Peyer's patch (tissue), 4 donors: Measurements from ENCODE around the gene NEMP2. TPM values are rescaled to one million over a fixed set of nuclear protein-coding genes. Genes with fewer than 3 reads are reported as not detected.

Experiments
- DNase-seq, 3 donors: peaks; one replicate each; pipeline ENCODE4 v3.0.0-alpha.2; 2017 to 2019
- H3K27ac ChIP-seq, 4 donors: fragments of 200-600 bp; sonication (generic); one replicate each; pipeline ENCODE4 v1.5.1; 2016 to 2019
- H3K27me3 ChIP-seq, 2 donors: fragments of 200-600 bp; sonication (generic); one replicate each; pipeline ENCODE4 v1.5.1; 2019
- H3K36me3 ChIP-seq, 3 donors: fragments of 200-600 bp; sonication (generic); one replicate each; pipeline ENCODE4 v1.5.1; 2016 to 2019
- H3K4me1 ChIP-seq, 4 donors: fragments of 200-600 bp; sonication (generic); one replicate each; pipeline ENCODE4 v1.5.1; 2016 to 2019
- H3K4me3 ChIP-seq, 4 donors: fragments of 200-600 bp; sonication (generic); 1 replicate in 3 of 4; 2 replicates in 1 of 4; pipeline ENCODE4 v1.5.1; 2016 to 2019; ENCODE audit warnings: mild to moderate bottlenecking in 1 of 4
- H3K9me3 ChIP-seq, 4 donors: fragments of 200-600 bp; sonication (generic); one replicate each; pipeline ENCODE4 v1.5.1; 2016 to 2019; ENCODE audit warnings: mild to moderate bottlenecking in 1 of 4
- POLR2A ChIP-seq, 2 donors: fragments of 450-650 bp; IDR thresholded peaks; one replicate each; pipeline ENCODE4 v1.5.1; 2017; ENCODE audit warnings: antibody characterized with exemption in 2 of 2, mild to moderate bottlenecking in 2 of 2, moderate library complexity in 2 of 2
- total RNA-seq, 4 donors: library from RNA; depleted of rRNA; stranded (reverse); fragments of >200 nt; gene quantifications; one replicate each; pipeline ENCODE4 v1.1.0, GENCODE V29; 2016
- TF ChIP-seq, protein P1 (sequence below), 6 experiments: fragments of 450-650 bp in 4 of 6; fragments of 200-600 bp in 2 of 6; sonication (generic) in 1 of 6; IDR thresholded peaks; one replicate each; pipeline ENCODE4 v1.5.1; 2017 to 2019; ENCODE audit warnings: antibody characterized with exemption in 6 of 6, mild to moderate bottlenecking in 3 of 6, moderate library complexity in 1 of 6

The NEMP2 gene
- total RNA-seq, 4 donors from 2014 or later = 0.85 to 11.6 (median 1.8) TPM

DNA sequence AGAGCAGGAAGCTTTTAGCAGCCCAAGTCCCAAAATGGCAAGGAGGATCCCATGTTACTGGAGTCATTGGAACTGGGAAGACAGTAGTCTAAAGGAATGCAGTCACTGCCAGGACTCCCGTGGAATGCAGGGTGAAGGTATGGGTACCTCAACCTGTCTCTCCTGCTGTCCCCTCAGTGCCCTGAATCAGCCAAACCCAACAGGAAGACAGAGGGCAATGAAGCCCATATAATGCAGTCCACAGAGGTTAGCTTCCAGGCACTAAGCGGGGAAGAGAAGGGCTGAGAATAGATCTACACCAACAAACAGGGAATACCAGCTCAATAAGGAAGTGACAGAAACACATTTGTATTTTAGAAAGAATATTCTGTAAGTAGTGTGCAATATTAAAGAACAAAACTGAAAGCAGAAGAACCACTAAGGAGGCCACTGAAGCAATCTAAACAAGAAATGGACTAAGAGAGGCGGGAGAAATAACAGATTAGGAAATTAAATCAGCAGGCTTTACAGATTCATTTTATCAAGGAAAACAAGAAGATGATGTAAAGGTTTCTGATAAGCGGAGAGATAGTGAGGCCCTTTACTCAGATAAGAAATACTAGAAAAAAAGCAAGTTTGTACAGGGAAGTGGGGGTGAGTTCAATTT, 8.3 kb downstream of the NEMP2 start:
- no peaks in the 10 kb centered on the region for H3K9me3 ChIP-seq
- H3K4me1 ChIP-seq = peaks cover 0 to 5% (median 0%) of the 10 kb centered on the region in 4 donors
- H3K27ac ChIP-seq = no peak overlapping the region
- TF ChIP-seq POLR2A (IDR thresholded peaks at IDR 0.05) = no peak
- TF ChIP-seq, protein P1, sequence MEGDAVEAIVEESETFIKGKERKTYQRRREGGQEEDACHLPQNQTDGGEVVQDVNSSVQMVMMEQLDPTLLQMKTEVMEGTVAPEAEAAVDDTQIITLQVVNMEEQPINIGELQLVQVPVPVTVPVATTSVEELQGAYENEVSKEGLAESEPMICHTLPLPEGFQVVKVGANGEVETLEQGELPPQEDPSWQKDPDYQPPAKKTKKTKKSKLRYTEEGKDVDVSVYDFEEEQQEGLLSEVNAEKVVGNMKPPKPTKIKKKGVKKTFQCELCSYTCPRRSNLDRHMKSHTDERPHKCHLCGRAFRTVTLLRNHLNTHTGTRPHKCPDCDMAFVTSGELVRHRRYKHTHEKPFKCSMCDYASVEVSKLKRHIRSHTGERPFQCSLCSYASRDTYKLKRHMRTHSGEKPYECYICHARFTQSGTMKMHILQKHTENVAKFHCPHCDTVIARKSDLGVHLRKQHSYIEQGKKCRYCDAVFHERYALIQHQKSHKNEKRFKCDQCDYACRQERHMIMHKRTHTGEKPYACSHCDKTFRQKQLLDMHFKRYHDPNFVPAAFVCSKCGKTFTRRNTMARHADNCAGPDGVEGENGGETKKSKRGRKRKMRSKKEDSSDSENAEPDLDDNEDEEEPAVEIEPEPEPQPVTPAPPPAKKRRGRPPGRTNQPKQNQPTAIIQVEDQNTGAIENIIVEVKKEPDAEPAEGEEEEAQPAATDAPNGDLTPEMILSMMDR (IDR thresholded peaks at IDR 0.05) = no peak
- no peak for DNase-seq
- no peak overlapping the region for H3K4me3 ChIP-seq
- no peaks in the 10 kb centered on the region for H3K36me3 ChIP-seq
- no peaks in the 10 kb centered on the region for H3K27me3 ChIP-seq

DNA sequence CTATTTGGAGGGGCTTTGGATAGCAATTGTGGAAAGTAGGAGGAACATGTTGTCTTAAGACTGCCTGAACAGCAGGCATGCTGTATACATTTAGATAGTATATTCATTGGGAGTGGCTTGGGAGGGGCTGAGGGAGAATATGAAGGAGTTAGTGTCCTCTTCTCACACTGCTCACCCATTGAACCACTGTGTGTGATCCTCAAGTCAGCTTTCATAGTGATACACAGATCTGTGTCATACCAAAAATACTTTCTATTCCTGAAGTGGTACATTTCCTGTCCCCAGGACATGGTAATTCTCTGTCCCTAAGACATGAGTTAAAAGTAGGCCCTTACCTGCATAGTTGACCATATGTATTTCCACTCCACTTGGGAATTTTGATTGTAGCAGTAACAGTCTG, 9.6 kb downstream of the NEMP2 start:
- Histone ChIP-seq H3K4me3 (no peak overlapping the region), H3K4me1 (peaks cover 0 to 5% (median 0%) of the 10 kb centered on the region in 4 donors), H3K36me3 (no peaks in the 10 kb centered on the region), H3K27me3 (no peaks in the 10 kb centered on the region), H3K27ac (no peak overlapping the region), H3K9me3 (no peaks in the 10 kb centered on the region)
- TF ChIP-seq, protein P1 (IDR thresholded peaks at IDR 0.05) = no peak
- no peak for TF ChIP-seq POLR2A (IDR thresholded peaks at IDR 0.05)
- DNase-seq = no peak

DNA sequence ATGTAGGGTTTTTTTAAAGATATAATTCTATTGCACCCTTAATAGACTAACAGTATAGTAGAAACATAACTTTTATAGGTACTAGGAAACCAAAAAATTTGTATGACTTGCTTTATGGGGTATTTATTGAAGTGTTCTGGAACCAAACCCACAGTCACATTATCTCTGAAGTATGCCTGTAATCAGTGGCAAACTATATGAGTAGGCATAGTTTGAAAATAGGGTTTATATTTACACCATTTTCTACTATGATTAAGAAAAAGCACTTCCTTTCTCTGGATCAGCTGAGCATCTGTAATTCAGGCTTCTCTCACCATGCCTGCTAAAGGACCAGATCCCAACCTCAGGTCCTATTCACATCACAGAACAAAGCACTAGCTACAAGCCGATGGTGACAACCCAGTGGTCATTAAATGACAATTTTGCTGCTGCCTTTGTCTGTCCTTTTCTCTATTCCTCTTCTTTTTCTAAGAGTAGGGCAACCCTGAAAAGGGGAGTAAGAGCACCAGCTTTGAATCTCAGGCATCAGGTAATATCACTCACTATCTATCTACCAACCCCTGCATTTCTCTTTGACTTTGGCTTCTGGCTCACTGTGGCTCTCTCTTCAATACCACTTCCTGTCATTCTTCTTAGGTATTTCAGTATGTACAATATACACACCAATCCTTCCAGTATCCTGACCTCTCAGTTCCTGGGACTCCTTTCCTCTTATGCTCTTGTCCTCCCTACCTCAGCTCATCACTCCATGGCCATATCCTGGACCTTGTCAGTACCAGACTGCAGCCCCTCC, 14.4 kb downstream of the NEMP2 start:
- no peaks in the 10 kb centered on the region for H3K9me3 ChIP-seq
- no peaks in the 10 kb centered on the region for H3K36me3 ChIP-seq
- no peak for TF ChIP-seq POLR2A (IDR thresholded peaks at IDR 0.05)
- TF ChIP-seq, protein P1 (IDR thresholded peaks at IDR 0.05) = no peak
- no peak for DNase-seq
- H3K27ac ChIP-seq = no peak overlapping the region
- no peaks in the 10 kb centered on the region for H3K27me3 ChIP-seq
- H3K4me3 ChIP-seq = no peak overlapping the region
- no peaks in the 10 kb centered on the region for H3K4me1 ChIP-seq

DNA sequence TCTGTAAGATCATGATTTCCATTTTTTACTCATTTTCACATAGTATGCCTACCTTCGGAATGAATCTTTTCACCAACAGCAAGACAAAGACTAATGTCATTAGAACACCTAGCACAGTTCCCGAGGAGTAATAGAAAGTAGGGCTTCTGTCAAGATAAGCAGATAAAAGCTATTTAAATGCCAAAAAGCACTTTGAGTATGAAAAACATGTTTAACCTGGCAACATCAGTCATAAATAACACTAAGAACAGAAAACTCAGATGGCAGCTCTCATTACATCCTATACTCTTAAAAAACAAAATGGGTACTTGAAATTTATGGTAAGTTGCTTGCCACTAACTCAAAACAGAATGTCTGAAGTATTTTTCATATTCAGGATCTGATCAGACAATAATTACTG, 17.1 kb downstream of the NEMP2 start:
- TF ChIP-seq, protein P1 (IDR thresholded peaks at IDR 0.05) = no peak
- no peak for TF ChIP-seq POLR2A (IDR thresholded peaks at IDR 0.05)
- no peak overlapping the region for H3K4me3 ChIP-seq
- no peaks in the 10 kb centered on the region for H3K27me3 ChIP-seq
- no peaks in the 10 kb centered on the region for H3K9me3 ChIP-seq
- no peak overlapping the region for H3K27ac ChIP-seq
- no peaks in the 10 kb centered on the region for H3K36me3 ChIP-seq
- no peak for DNase-seq
- H3K4me1 ChIP-seq = no peaks in the 10 kb centered on the region

DNA sequence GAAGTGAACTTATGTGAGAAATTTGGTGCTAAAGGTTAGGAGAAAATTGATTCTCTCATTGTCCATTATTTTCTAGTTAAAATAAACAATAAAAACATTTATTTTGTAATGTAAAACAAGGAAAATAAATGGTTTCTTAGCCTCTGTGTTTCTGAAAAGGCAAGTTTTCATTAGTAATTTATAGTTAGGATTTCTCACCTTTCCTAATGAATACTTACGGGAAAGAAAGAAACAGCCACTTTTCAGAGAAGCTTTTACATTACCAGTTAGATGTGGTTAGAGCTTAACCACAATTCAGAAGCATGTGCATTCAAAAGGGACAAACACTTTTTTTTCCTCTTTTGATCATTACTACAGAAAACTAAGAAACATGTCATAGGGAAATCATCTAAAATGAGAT, 18.8 kb downstream of the NEMP2 start:
- no peaks in the 10 kb centered on the region for H3K27me3 ChIP-seq
- no peaks in the 10 kb centered on the region for H3K4me1 ChIP-seq
- no peak for DNase-seq
- H3K27ac ChIP-seq = no peak overlapping the region
- H3K9me3 ChIP-seq = no peaks in the 10 kb centered on the region
- no peak for TF ChIP-seq POLR2A (IDR thresholded peaks at IDR 0.05)
- TF ChIP-seq, protein P1 (IDR thresholded peaks at IDR 0.05) = no peak
- no peaks in the 10 kb centered on the region for H3K36me3 ChIP-seq
- no peak overlapping the region for H3K4me3 ChIP-seq
